ENCODE data around the gene RBFOX2. TPM values are rescaled to one million over a fixed set of nuclear protein-coding genes. Genes with fewer than 3 reads are reported as not detected.

Gene RBFOX2
- total RNA-seq, 1 donor from 2014 or later, result 58.1 TPM

DNA sequence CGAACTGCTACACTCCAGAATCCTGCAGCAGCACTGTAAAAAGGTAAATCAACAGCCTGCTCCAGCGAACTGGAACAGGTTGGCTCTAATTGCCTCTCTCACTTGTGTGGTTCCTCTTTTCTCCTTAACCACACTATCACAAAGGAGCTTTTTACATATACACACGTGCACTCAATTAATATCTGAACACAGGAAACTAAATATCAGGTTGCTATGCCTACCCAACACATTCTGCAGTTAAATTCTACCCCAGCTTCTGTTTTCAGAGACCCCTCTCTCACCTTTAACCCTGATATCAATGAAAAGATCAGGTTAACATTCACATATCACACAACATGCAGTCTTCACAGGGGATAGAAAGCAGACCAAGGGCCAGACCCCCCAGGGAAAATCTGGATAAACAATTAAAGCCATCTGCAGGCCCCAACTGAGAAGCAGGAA is 11.0 kb downstream of the RBFOX2 start:
- Histone ChIP-seq H3K27ac (no peak overlapping the region), H3K4me1 (peaks cover 18 to 33% of the 10 kb centered on the region in 2 donors), H3K36me3 (no peaks in the 10 kb centered on the region), H3K27me3 (no peaks in the 10 kb centered on the region), H3K4me3 (no peak overlapping the region), H3K9me3 (no peaks in the 10 kb centered on the region)
- TF ChIP-seq, protein P1, sequence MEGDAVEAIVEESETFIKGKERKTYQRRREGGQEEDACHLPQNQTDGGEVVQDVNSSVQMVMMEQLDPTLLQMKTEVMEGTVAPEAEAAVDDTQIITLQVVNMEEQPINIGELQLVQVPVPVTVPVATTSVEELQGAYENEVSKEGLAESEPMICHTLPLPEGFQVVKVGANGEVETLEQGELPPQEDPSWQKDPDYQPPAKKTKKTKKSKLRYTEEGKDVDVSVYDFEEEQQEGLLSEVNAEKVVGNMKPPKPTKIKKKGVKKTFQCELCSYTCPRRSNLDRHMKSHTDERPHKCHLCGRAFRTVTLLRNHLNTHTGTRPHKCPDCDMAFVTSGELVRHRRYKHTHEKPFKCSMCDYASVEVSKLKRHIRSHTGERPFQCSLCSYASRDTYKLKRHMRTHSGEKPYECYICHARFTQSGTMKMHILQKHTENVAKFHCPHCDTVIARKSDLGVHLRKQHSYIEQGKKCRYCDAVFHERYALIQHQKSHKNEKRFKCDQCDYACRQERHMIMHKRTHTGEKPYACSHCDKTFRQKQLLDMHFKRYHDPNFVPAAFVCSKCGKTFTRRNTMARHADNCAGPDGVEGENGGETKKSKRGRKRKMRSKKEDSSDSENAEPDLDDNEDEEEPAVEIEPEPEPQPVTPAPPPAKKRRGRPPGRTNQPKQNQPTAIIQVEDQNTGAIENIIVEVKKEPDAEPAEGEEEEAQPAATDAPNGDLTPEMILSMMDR (IDR thresholded peaks at IDR 0.05), result no peak
- intact Hi-C loops (cut with DNase I), result no loop called here
- no peak for DNase-seq (ENCODE audit: low spot score in 2 of 2)

DNA sequence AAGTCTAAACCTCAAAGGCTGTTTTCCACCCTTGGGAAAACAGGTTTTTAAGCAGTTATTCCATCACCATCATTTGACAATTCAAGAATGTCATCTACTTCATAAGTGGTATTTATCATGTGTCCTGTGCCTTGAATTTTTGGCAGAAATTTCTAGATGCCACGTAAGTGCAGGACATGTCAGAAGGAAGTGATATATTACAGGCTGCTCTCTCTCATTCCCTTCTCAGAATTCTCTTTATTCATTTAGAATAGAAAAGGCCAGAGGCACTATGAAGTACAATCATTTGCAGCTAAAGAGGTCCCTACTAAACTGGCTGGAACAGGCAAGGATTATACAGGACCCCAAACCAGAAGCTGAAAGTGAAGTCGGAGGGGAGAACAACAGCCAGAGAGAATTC is 11.9 kb downstream of the RBFOX2 start:
- no peak for DNase-seq (ENCODE audit: low spot score in 2 of 2)
- intact Hi-C loops (cut with DNase I), result no loop called here
- Histone ChIP-seq H3K27me3 (no peaks in the 10 kb centered on the region), H3K36me3 (no peaks in the 10 kb centered on the region), H3K4me1 (peaks cover 18 to 25% of the 10 kb centered on the region in 2 donors), H3K9me3 (no peaks in the 10 kb centered on the region), H3K4me3 (peak overlapping the region in 1 of 2 donors; percentile 17), H3K27ac (peak overlapping the region; percentile 44 to 64)
- TF ChIP-seq, protein P1 (IDR thresholded peaks at IDR 0.05), result no peak

- H3K27me3 ChIP-seq, result no peaks in the 10 kb centered on the region
- peak overlapping the region; percentile 44 to 64 for H3K27ac ChIP-seq
- H3K4me3 ChIP-seq, result no peak overlapping the region
- DNase-seq (ENCODE audit: low spot score in 2 of 2), result no peak
- no peaks in the 10 kb centered on the region for H3K9me3 ChIP-seq
- intact Hi-C loops (cut with DNase I), result no loop called here
- TF ChIP-seq, protein P1 (IDR thresholded peaks at IDR 0.05), result no peak
- H3K4me1 ChIP-seq, result peaks cover 18 to 24% of the 10 kb centered on the region in 2 donors
- H3K36me3 ChIP-seq, result no peaks in the 10 kb centered on the region
Observed at GRCh38 chr22:36015811-36016529, 12.7 kb downstream of the RBFOX2 start.

GRCh38 chr22:36015155-36015810 is 13.3 kb downstream of the RBFOX2 start:
- intact Hi-C loops (cut with DNase I), result no loop called here
- no peak overlapping the region for H3K4me3 ChIP-seq

GRCh38 chr22:36014546-36015074 is 14.0 kb downstream of the RBFOX2 start:
- peaks cover 18 to 28% of the 10 kb centered on the region in 2 donors for H3K4me1 ChIP-seq
- H3K4me3 ChIP-seq, result no peak overlapping the region
- no peaks in the 10 kb centered on the region for H3K9me3 ChIP-seq
- intact Hi-C loops (cut with DNase I), result no loop called here
- TF ChIP-seq, protein P1 (IDR thresholded peaks at IDR 0.05), result no peak
- no peaks in the 10 kb centered on the region for H3K36me3 ChIP-seq
- H3K27ac ChIP-seq, result peak overlapping the region in 1 of 2 donors; percentile 11
- no peaks in the 10 kb centered on the region for H3K27me3 ChIP-seq
- no peak for DNase-seq (ENCODE audit: low spot score in 2 of 2)

More at GRCh38 chr22:36015155-36015810, 13.3 kb downstream of the RBFOX2 start:
- peaks cover 18 to 24% of the 10 kb centered on the region in 2 donors for H3K4me1 ChIP-seq
- TF ChIP-seq, protein P1 (IDR thresholded peaks at IDR 0.05), result no peak
- no peaks in the 10 kb centered on the region for H3K36me3 ChIP-seq
- peak overlapping the region; percentile 44 to 64 for H3K27ac ChIP-seq
- no peaks in the 10 kb centered on the region for H3K27me3 ChIP-seq
- H3K9me3 ChIP-seq, result no peaks in the 10 kb centered on the region
- no peak for DNase-seq (ENCODE audit: low spot score in 2 of 2)

All from ascending aorta (tissue), 2 donors.